ENCODE results near the gene JAZF1. TPM values are rescaled to one million over a fixed set of nuclear protein-coding genes. Genes with fewer than 3 reads are reported as not detected.

JAZF1 gene
- total RNA-seq, 1 experiment from 2014 or later, result 9.1 TPM

- no peak for DNase-seq
- peaks cover 25 to 32% of the 10 kb centered on the region in 2 experiments for H3K4me1 Mint-ChIP-seq
These were observed 34.7 kb downstream of the JAZF1 start for GRCh38 chr7:28145931-28146330.

More at GRCh38 chr7:28145931-28146330, 34.7 kb downstream of the JAZF1 start:
- H4K5ac ChIP-seq (ENCODE audit: insufficient read length, low read depth, low read length), result no peak overlapping the region
- no peak overlapping the region for H2BK120ac ChIP-seq (ENCODE audit: low read depth, low read length, poor library complexity, severe bottlenecking)
- H3K56ac ChIP-seq (ENCODE audit: insufficient read length, low read depth, low read length), result no peak overlapping the region
- H3K4ac ChIP-seq (ENCODE audit: low read depth, low read length), result no peak overlapping the region
- no peak overlapping the region for H2BK20ac ChIP-seq (ENCODE audit: low read depth, low read length, poor library complexity, severe bottlenecking)
- no peak overlapping the region for H3K14ac ChIP-seq (ENCODE audit: insufficient read depth, low read length)
- no peaks in the 10 kb centered on the region for H4K20me1 ChIP-seq (ENCODE audit: control insufficient read depth, insufficient read depth, insufficient read length)
- H3K27me3 ChIP-seq (ENCODE audit: insufficient read depth, low read length), result no peaks in the 10 kb centered on the region
- H3K18ac ChIP-seq (ENCODE audit: insufficient read length, low read depth, low read length), result no peak overlapping the region
- H4K8ac ChIP-seq (replicated peaks; ENCODE audit: insufficient read length, low read depth, low read length), result no peak overlapping the region
- no peak overlapping the region for H2AK5ac ChIP-seq (ENCODE audit: insufficient read length, low read length)
- no peak for TF ChIP-seq CTCF (conservative IDR thresholded peaks at IDR 0.05)
- Mint-ChIP-seq H3K27me3 (ENCODE audit: low read depth) (no peaks in the 10 kb centered on the region), H3K27ac (no peak overlapping the region), H3K4me3 (no peak overlapping the region), H3K9me3 (no peaks in the 10 kb centered on the region; a peak in 1 of 5 replicates), H3K36me3 (ENCODE audit: insufficient read depth in 1 of 3, low read depth in 3 of 3) (0 out of 7 replicates have a peak, but pooled peaks cover 0 to 4% (median 0%) of the 10 kb centered on the region in 3 experiments)
- no peak overlapping the region for H2AFZ ChIP-seq (ENCODE audit: low read length)
- H3K4me2 ChIP-seq (ENCODE audit: insufficient read depth, insufficient read length, low read length), result no peak overlapping the region
- no peak overlapping the region for H2BK15ac ChIP-seq (ENCODE audit: low read depth, low read length)
- H3K79me2 ChIP-seq (ENCODE audit: insufficient read depth, low read length), result no peaks in the 10 kb centered on the region
- H3K27ac ChIP-seq (ENCODE audit: insufficient read length, low read depth, low read length), result no peak overlapping the region
- no peaks in the 10 kb centered on the region for H3K79me1 ChIP-seq (ENCODE audit: insufficient read depth, low read depth, low read length, poor library complexity, severe bottlenecking)
- no peak overlapping the region for H3T11ph ChIP-seq (ENCODE audit: low read length)
- no peaks in the 10 kb centered on the region; the same call in 1 of the 2 replicates for H3K4me1 ChIP-seq (ENCODE audit: insufficient read depth, low read length)
- no peak overlapping the region for H4K91ac ChIP-seq (ENCODE audit: insufficient read length, low read depth, low read length)
- H3K23me2 ChIP-seq (ENCODE audit: insufficient read length, low read depth, low read length, poor library complexity, severe bottlenecking), result no peaks in the 10 kb centered on the region
- no CpG with 5 or more reads among the region's 2 CpGs for WGBS (ENCODE audit: extremely low coverage, insufficient read length, low lambda C conversion rate)
- no peak overlapping the region for H2BK5ac ChIP-seq (ENCODE audit: insufficient read length, low read length)
- H2BK12ac ChIP-seq (ENCODE audit: insufficient read length, low read depth, low read length), result no peak overlapping the region
- no peak overlapping the region for H3K9ac ChIP-seq (ENCODE audit: extremely low read depth, insufficient read length, low read length)
- H3K9me3 ChIP-seq (ENCODE audit: control insufficient read depth, low read depth, low read length), result no peaks in the 10 kb centered on the region
- no peak overlapping the region for H3K23ac ChIP-seq (ENCODE audit: insufficient read length, low read depth, low read length)
